Keratinocyte (primary cell): ENCODE results near the gene TCP11. TPM values are rescaled to one million over a fixed set of nuclear protein-coding genes. Genes with fewer than 3 reads are reported as not detected.

Source experiments
- DNase-seq: peaks from one replicate; pipeline ENCODE4 v3.0.0-alpha.2; 2011; ENCODE audit warnings: low read depth, missing footprints, low spot score
- FAIRE-seq: peaks from 2 replicates; lab custom pipeline; 2011; peaks lifted over from hg19 to GRCh38; lab: Jason Lieb, UNC
- H2AFZ ChIP-seq: 2 replicates; pipeline ENCODE4 v1.6.0; 2012; ENCODE audit warnings: low read length, control low read depth, inconsistent platforms; ENCODE audit not compliant: control insufficient read depth
- H3K27ac ChIP-seq: 2 replicates; pipeline ENCODE4 v1.5.1; 2011; ENCODE audit warnings: low read length; ENCODE audit not compliant: control insufficient read depth, insufficient read depth
- H3K27me3 ChIP-seq: 3 replicates; pipeline ENCODE4 v1.6.0; 2011; ENCODE audit warnings: low read length; ENCODE audit not compliant: control insufficient read depth, insufficient read depth; ENCODE audit errors: extremely low read depth
- H3K36me3 ChIP-seq, 2 experiments: 2 replicates in 1 of 2; 3 replicates in 1 of 2; pipeline ENCODE4 v1.5.1; 2011; ENCODE audit warnings: low read length in 2 of 2, mild to moderate bottlenecking in 1 of 2; ENCODE audit not compliant: control insufficient read depth in 2 of 2, insufficient read depth in 2 of 2; ENCODE audit errors: extremely low read depth in 1 of 2
- H3K4me1 ChIP-seq: 3 replicates; pipeline ENCODE4 v1.5.1; 2011; ENCODE audit warnings: low read length; ENCODE audit not compliant: control insufficient read depth, insufficient read depth; ENCODE audit errors: extremely low read depth
- H3K4me2 ChIP-seq: 3 replicates; pipeline ENCODE4 v1.6.0; 2011; ENCODE audit warnings: low read depth, low read length; ENCODE audit not compliant: control insufficient read depth, insufficient read depth; ENCODE audit errors: extremely low read depth
- H3K4me3 ChIP-seq, 3 experiments: fragments of 200-600 bp in 1 of 3; sonication (generic) in 1 of 3; 2 replicates in 2 of 3; 3 replicates in 1 of 3; pipeline ENCODE4 v1.5.1; 2011 to 2016; ENCODE audit warnings: low read length in 3 of 3, mild to moderate bottlenecking in 3 of 3, control low read depth in 2 of 3, inconsistent platforms in 1 of 3, low read depth in 1 of 3, mixed read lengths in 1 of 3, mixed run types in 1 of 3, moderate library complexity in 1 of 3; ENCODE audit not compliant: control insufficient read depth in 2 of 3, insufficient read depth in 2 of 3; ENCODE audit errors: extremely low read depth in 1 of 3
- H3K79me2 ChIP-seq: 2 replicates; pipeline ENCODE4 v1.6.0; 2012; ENCODE audit warnings: low read length; ENCODE audit not compliant: control insufficient read depth, insufficient read depth
- H3K9ac ChIP-seq: 3 replicates; pipeline ENCODE4 v1.6.0; 2011; ENCODE audit warnings: low read length; ENCODE audit not compliant: control insufficient read depth, insufficient read depth; ENCODE audit errors: extremely low read depth
- H3K9me1 ChIP-seq: 3 replicates; pipeline ENCODE4 v1.6.0; 2011; ENCODE audit warnings: low read length; ENCODE audit not compliant: control insufficient read depth, insufficient read depth; ENCODE audit errors: extremely low read depth
- H3K9me3 ChIP-seq: 2 replicates; pipeline ENCODE4 v1.5.1; 2012; ENCODE audit warnings: low read depth, low read length; ENCODE audit not compliant: control insufficient read depth
- H4K20me1 ChIP-seq: 3 replicates; pipeline ENCODE4 v1.6.0; 2011; ENCODE audit warnings: low read length; ENCODE audit not compliant: control insufficient read depth, insufficient read depth; ENCODE audit errors: extremely low read depth
- CTCF ChIP-seq, 3 experiments: IDR thresholded peaks in 1 of 3; conservative IDR thresholded peaks in 1 of 3; optimal IDR thresholded peaks in 1 of 3; 2 replicates in 2 of 3; 3 replicates in 1 of 3; pipeline versions ENCODE3 to v1.5.1; 2011; ENCODE audit warnings: low read length in 3 of 3, mild to moderate bottlenecking in 3 of 3, moderate library complexity in 2 of 3, control low read depth in 1 of 3, inconsistent platforms in 1 of 3; ENCODE audit not compliant: insufficient read depth in 2 of 3; ENCODE audit errors: extremely low read depth in 1 of 3
- EZH2 ChIP-seq: IDR thresholded peaks from one replicate; pipeline ENCODE4 v1.6.1; 2012; ENCODE audit warnings: inconsistent platforms, mild to moderate bottlenecking, low read length, moderate library complexity
- dilution Hi-C: fragments of 300-500 bp; cut with MboI; formaldehyde crosslinking; loops from one replicate; pipeline ENCODE4 v1.7.0; 2020; ENCODE audit warnings: low sequenced_read_pairs; ENCODE audit not compliant: extremely low pct_ligation_motif_present
- polyA plus RNA-seq, 5 experiments: library from polyadenylated mRNA; depleted of rRNA in 3 of 5; stranded (reverse) in 3 of 5; stranded (forward) in 1 of 5; unstranded in 1 of 5; fragments of >200 nt; gene quantifications; 1 replicate in 1 of 5; 2 replicates in 3 of 5; 3 replicates in 1 of 5; pipeline versions ENCODE4 v1.2.1 to v1.2.3, GENCODE V29; 2011 to 2012; ENCODE audit warnings: missing spikeins in 2 of 5, low read depth in 1 of 5, low replicate concordance in 1 of 5

TCP11 gene
- polyA plus RNA-seq, 1 donor (not counting 4 experiments of a cell fraction or from before 2014, with no cell fraction given): not detected

DNA sequence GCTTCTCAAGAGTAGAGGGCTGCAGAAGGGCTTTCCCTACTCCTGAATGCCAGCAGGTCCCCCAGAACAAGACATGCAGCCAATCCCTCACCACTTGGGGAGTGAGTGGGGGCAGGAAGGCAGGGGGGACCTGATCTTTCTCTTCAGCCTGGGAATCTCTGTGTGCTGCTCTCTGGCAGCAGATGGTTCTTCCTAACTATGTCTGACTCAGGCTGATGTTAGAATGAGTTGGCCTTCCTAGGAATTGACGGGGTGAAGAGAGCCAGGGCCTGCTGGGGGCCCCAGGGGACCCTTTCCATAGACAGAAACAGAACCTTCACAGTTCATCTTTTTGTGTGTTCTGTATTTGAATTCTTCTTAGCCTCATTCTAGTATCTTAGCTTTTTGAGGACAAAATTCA is 29.0 kb upstream of the TCP11 start:
- H3K27ac ChIP-seq: no peak overlapping the region
- H3K36me3 ChIP-seq: no peaks in the 10 kb centered on the region
- no peaks in the 10 kb centered on the region for H3K79me2 ChIP-seq
- H3K9me1 ChIP-seq: no peaks in the 10 kb centered on the region
- no peak overlapping the region for H3K4me2 ChIP-seq
- peaks cover 15% of the 10 kb centered on the region for H3K4me1 ChIP-seq
- no peak overlapping the region for H2AFZ ChIP-seq
- no peak overlapping the region for H3K4me3 ChIP-seq
- H4K20me1 ChIP-seq: no peaks in the 10 kb centered on the region
- no peak for FAIRE-seq
- DNase-seq: no peak
- peaks cover 2% of the 10 kb centered on the region for H3K9me3 ChIP-seq
- H3K9ac ChIP-seq: no peak overlapping the region
- no peak for TF ChIP-seq EZH2
- TF ChIP-seq CTCF (optimal IDR thresholded peaks at IDR 0.05 in 1 of 3, IDR thresholded peaks at IDR 0.05 in 1 of 3, conservative IDR thresholded peaks at IDR 0.05 in 1 of 3; ENCODE audit: extremely low read depth in 1 of 3, insufficient read depth in 2 of 3, low read length in 3 of 3): no peak
- dilution Hi-C loops: no loop called here
- peaks cover 3% of the 10 kb centered on the region for H3K27me3 ChIP-seq

GRCh38 chr6:35168461-35168861 is 27.3 kb upstream of the TCP11 start:
- dilution Hi-C loops: no loop called here
- Histone ChIP-seq H3K79me2 (no peaks in the 10 kb centered on the region), H2AFZ (no peak overlapping the region), H3K4me1 (peaks cover 14% of the 10 kb centered on the region), H3K27me3 (peaks cover 3% of the 10 kb centered on the region), H3K27ac (no peak overlapping the region), H3K4me3 (no peak overlapping the region), H3K9me3 (peaks cover 2% of the 10 kb centered on the region), H3K9ac (no peak overlapping the region), H4K20me1 (no peaks in the 10 kb centered on the region), H3K4me2 (no peak overlapping the region), H3K36me3 (no peaks in the 10 kb centered on the region), H3K9me1 (no peaks in the 10 kb centered on the region)
- DNase-seq (no peak), FAIRE-seq (no peak)
- TF ChIP-seq CTCF (optimal IDR thresholded peaks at IDR 0.05 in 1 of 3, IDR thresholded peaks at IDR 0.05 in 1 of 3, conservative IDR thresholded peaks at IDR 0.05 in 1 of 3; ENCODE audit: extremely low read depth in 1 of 3, insufficient read depth in 2 of 3, low read length in 3 of 3): no peak
- no peak for TF ChIP-seq EZH2
